Stimulated activated CD8-positive, alpha-beta memory T cell treated with anti-CD3 and anti-CD28 coated beads, Interleukin-7, amount 100 ng/mL, for 24 hours (primary cell): Measurements from ENCODE around the gene ZNF213.
A peak's percentile ranks its signal among the peaks of the same experiment; 100 is the strongest.

Experiments used
- DNase-seq: peaks from one replicate; pipeline ENCODE4 v3.0.0-alpha.2; 2020; ENCODE audit warnings: low read depth

Gene ZNF213

DNA sequence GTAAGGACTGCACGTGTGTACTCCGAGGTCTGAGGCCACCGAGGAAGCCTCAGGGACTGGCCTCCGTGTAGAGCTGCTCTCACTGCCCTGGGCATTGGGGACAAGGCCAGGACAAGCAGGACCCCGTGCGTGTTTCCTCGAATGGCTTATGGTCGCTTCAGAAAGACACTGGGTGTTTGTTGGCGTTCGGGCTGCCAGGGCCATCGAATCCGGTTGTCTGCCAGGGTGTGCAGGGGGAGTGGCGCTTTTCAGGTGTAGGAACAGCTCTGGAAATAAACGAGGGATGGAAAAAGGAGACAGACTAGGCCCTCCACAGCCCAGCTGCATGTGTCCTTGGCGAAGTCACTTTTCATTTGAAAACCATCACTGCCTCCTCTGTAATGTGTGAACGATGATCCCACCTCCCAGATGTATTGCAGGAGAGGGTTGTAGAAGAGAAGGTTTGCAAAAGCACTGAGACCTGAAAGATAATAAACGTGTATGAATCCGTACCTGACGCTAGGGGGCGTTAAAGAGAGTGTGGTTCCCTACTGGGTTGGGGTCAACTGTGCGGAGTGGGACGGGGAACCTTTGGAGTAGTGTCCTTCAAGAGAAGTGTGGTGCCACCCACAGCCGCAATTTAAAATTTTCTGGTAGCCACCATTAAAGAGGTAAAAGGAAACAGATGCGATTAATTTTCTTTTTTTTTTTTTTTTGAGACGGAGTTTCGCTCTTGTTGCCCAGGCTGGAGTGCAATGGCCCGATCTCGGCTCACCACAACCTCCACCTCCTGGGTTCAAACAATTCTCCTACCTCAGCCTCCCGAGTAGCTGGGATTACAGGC lies 33.6 kb upstream of the ZNF213 start:
- DNase-seq: no peak

DNA sequence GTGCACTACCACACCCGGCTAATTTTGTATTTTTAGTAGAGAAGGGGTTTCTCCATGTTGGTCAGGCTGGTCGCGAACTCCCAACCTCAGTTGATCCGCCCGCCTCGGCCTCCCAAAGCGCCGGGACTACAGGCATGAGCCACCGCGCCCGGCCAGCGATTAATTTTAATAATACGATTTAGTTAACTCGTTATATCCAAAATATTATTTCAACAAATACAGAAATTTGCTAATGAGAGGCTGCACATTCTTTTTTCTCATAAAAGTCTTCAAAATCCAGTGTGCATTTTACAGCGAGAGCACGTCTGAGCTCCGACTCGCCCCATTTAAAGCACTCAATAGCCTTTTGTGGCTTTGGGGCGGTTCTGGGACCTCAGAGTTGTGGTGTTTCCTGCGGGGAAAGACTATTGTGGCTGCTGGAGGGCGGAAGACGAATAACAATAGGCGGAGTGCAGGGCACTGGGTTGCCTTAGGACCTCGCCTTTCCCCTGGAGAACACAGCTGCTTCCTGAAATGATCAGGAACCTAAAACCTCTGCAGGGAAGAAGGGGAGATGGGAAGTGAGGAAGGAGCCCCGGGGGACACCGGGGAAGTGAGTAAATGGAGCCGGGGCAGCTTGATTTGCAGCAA lies 32.9 kb upstream of the ZNF213 start:
- no peak for DNase-seq

DNA sequence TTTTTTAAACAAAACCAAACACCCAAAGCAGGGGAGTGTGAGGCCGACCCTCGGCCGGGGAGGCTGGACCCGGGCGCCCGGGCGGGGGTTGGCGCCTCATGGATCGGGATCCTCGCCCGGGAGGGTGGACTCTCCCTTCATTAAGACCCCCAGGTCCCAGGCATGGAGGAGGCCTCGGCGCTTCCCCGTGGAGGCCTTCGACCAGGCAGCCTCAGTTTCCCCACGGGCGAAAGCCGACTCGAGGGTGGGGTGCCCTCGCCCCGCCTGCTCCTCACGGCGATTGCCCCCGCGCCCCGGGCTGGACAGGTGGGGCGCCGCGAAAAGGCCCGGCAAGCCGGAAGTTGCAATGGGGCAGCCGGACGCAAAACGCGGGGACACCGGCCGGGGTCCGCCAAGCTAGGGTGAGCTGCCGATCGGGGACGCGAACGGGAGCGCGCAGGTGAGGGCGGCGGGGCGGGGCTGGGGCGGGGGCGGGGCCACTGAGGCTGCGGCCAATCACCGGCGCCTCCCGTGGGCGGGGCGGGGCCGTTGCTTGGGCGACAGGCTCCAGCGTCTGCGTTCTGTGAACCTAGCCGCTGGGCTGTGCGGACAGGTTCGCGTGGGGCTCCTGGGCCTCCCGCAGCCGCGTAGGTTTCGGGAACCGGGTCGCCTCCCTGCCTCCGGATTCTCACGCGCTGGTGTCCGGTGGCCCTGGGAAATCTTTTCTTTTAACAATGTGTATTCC lies 28.5 kb upstream of the ZNF213 start:
- peak; percentile 79 for DNase-seq

DNA sequence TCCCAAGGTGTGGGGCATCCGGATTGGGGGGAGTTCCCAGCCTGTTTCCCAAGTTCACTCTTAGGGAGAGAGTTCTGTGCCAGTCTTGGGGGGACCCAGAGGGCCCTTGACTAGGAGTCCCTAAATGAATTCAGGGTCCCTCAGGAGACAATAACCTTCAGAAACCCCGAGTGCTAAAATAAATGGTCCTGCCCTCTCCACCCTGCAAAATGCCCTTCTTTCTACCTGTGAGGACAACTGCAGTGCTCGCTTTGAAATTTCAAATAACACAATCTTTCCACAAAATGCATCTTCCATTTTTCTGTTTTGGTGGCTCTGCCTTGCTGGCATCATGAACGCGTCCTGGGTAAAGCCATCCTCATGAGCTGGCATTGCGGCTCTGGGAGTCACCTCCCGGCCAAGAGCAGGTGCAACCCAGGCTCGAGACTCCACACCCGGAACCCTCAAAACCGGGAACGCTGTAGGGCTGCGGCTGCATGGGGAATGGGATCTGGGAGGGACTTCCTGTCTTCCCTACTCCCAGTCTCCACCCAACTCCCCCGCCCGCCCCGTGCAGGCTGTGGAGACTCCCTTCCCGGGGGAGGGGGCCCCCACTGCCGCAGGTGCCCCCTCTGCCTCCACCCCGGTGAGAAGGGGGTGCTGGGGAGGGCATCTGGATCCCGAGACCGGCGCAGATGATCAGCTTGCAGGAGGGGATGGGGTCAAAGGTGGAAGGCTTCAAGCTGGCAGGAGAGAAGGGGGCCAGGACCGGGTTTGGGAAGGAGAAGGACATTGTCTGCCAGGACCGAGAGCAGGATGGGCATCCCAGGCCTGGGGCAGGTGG lies 22.6 kb upstream of the ZNF213 start, which contains the start of gene ZNF205:
Gene ZNF205, plus strand, starts transcription at position 529 of the 823 bp plus-strand sequence. CDS start 845 bp downstream, outside the sequence.
- DNase-seq: no peak

DNA sequence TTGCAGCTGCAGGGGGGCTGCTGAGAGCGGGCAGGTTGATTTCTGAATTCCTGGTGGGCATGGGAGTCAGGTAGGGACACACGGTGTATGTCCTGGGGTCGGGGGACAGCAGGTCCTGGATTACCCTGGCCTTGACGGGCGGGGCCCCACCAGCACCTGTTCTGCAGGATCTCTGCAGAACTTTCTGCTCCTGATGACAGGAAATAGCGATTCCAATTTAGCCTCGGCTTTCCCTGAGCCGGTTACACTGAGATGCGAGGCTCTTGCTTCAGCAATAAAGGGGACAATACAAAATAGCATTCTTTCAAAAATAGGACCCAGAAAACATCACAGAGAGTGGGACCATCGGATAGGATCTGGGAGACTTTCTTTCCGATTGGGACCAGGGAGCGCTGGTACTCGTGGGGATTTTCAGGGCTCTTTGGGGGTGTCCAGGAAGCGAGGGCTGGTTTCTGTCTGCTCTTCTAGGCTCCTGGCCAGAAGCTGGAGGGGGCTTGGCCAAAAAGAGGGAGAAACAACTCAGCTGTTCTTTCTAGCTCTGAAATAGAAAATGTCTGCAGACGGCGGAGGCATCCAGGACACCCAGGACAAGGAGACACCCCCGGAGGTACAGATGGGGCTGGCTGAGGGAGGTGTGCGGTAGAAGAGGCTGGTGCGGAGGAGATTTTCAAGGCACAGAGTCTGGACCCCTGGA lies 21.8 kb upstream of the ZNF213 start:
- DNase-seq: no peak

DNA sequence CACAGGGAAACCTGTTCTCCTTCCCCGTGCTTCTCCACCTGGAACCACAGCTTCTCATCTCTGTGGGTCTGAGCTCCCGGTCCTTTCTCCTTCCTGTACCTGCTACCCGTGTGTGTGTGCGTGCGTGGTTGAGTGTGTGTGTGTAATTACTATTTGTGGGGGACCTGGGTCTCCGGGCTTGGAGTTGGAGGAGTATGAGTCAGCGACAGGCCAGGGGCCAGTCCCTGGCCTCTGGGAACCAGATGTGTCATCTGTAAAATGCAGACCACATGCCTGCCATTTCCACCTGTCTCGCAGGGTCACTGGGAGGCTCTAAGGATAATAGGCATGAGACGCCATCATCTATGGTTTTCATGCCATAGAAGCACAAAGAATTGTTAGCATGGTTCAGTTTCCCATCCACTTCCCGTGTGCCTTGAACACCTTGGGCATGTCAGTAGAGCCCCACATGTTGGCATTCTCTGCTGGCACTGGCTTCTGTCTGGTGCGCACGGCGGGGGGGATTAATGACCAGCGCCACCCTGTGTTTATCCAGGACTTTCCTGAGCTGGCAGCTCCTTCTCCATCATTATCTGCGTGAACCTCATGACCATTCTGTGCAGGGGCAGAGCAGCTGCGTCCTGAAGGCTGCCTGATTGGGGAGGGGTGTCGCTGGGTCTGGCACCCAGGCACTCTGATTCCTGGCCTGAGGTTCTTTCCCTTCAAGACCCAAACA lies 20.9 kb upstream of the ZNF213 start:
- no peak for DNase-seq

DNA sequence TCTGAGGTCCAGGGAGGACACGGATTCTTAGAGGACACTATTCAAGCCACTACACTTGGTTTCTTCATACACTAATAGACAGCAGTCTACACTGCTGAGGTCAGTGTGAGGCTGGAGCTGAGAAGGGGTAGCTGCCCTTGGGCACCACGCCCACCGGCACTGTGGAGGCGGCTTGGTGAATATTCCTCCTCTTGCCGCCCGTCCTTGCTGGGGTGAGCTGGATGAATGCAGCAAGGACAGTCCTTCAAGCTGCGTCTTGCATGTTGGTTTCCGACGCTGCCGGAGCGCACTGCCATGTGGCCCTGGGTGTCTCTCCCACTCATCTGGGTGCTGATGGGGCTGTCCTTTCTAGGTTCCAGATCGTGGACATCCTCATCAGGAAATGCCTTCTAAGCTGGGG lies 19.8 kb upstream of the ZNF213 start:
- DNase-seq: no peak

DNA sequence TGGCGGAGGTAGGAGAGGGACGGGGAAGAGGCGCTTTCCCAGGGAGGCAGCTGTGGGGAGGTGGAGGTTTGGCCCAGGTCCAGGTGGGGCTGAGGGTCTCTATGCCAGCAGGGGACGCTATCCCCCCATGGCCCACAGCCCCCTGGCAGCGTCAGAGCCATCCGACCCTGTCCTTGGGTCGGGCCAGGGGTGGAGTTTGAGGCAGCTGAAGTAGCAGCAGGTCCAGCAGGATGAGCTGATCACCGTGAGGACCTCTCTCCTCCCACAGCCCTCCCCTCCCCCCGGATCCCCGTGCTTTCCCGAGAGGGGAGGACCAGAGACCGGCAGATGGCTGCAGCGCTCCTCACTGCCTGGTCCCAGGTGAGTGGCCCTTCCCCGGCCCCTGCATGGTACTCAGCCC lies 19.3 kb upstream of the ZNF213 start:
- DNase-seq: no peak

DNA sequence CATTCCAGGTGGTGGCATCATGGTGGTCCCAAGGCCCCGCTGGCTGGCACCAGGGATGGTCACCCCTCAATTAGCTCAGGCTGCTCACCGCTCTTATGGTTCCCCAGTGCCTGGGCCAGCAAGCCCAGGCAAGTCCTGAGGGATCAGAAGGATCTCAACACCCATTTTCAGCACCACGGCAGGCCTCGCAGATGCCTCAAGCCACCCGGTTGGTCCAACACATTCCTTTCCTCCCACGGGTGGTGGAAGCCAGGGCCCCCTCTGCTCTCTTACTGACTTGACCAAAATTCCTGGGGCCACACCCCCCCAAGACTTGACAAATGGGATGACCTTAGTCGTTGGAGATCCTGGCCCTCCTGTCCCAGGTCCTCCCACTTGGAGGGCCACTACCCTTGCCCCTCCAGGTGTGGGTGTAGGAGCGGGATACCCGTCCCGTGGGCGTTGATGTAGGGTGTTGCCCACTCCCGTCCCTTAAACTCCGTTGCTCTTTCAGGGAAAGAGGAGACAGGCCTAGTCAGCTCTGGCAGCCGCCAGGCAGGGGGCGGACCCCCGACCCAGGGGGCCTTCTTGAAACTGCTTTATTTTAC lies 16.5 kb upstream of the ZNF213 start:
- no peak for DNase-seq

DNA sequence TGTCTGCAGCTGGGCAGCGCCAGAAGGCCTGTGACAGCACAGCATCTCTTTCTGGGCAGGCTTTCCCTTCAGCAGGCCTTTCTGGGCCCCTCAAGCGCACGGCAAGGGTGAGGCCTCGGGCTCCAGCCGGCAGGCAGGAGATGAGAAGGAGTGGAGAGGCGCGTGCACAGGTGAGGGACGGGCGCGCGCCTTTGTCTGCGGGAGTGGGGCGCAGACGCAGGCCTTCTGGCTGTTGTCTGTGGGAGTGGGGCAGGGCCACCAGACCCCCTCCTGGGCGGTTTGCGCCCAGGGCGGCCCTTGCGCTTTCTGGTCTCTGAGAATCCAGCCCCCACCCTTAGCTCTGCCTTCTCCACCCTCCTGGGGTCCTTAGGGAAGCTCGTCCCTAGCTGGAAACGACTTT lies 16.0 kb upstream of the ZNF213 start:
- DNase-seq: no peak

DNA sequence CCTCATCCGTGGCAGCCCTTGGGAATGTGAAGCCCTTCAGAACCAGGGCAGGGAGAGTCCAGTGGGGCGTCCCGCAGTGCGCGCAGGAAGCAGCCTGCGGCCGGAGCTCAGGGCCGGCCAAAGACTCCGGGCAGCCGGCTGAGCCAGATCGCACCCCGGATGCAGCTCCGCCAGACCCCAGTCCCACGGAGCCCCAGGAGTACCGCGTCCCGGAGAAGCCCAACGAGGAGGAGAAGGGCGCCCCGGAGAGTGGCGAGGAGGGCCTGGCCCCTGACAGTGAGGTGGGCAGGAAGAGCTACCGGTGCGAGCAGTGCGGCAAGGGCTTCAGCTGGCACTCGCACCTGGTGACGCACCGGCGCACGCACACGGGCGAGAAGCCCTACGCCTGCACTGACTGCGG lies 15.5 kb upstream of the ZNF213 start:
- DNase-seq: no peak

DNA sequence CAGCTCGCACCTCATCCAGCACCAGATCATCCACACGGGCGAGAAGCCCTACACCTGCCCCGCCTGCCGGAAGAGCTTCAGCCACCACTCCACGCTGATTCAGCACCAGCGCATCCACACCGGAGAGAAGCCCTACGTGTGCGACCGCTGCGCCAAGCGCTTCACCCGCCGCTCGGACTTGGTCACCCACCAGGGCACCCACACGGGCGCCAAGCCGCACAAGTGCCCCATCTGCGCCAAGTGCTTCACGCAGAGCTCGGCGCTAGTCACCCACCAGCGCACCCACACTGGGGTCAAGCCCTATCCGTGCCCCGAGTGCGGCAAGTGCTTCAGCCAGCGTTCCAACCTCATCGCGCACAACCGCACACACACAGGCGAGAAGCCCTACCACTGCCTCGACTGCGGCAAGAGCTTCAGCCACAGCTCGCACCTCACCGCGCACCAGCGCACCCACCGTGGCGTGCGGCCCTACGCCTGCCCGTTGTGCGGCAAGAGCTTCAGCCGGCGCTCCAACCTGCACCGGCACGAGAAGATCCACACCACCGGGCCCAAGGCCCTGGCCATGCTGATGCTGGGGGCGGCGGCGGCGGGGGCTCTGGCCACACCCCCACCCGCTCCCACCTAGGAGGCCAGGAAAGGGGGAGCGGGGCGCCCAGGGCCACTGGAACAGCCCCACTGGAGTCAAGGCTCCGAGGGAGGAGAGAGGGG lies 15.0 kb upstream of the ZNF213 start:
- no peak for DNase-seq

DNA sequence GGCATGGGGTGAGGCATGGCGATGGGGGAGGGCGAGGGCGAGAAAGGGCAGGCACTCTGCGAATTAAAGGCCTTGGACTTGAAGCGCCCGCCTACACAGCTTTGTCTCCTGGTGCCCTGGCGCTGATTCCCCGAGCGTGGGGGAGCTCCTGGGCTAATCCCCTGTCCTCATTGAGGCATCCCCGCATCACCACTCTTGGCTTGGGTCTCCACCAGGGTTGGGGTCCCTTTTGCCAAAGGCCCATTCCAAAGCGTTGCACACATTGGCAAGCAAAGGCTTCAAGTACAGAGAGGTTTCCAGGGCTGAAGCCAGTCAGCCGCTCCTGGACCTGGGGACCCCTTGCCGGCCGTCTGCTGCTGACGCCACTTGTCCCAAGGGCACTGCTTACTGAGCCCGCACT lies 14.4 kb upstream of the ZNF213 start:
- DNase-seq: no peak

DNA sequence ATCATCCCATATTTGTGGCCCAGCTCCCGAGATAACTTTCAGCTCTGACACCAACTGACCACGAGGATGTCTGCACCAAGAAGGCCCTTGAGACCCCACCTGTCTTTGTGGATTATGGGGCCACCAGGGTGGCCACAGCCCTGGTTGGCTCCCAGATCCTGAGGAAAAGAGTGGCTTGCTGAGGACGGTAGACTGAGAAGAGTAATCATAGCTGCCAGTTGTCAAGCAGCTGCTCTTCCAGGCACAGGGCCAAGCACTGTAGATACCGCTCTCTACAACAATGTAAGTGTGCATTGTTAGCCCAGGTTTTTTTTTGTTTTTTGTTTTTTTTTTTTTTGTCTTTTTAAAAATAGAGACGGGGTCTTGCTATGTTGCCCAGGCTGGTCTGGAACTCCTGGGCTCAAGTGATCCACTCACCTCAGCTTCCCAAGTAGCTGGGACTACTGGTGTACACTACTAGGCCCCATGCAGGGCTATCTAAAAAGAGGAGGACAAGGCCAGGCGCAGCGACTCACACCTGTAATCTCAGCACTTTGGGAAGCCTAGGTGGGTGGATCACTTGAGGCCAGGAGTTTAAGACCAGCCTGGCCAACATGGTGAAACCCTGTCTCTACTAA lies 12.9 kb upstream of the ZNF213 start:
- DNase-seq: no peak

DNA sequence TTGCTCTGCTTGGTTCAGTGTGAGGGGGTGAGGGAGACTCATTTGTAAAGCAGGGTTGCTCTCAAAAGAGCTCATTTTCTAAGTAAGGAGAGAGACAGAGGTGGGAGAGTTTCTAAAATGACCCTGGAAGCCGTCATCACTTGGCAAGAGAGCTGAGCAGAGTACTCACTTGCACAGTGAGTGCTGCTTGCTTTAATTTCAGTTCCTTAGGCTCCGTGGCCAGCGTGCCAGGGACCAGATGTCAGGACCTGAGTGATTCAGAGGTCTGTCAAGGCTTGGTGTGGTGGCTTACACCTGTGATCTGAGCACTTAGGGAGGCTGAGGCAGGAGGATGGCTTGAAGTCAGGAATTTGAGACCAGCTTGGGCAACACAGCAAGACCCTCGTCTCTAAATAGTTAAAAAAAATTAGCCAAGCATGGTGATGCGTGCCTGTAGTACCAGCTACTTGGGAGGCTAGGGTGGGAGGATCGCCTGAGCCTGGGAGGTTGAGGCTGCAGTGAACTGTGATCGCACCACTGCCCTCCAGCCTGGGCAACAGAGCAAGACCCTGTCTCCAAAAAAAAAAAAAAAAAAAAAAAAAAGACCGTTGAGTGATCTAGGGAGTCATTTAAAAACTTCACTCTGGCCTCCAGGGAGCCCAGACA lies 11.8 kb upstream of the ZNF213 start:
- no peak for DNase-seq

DNA sequence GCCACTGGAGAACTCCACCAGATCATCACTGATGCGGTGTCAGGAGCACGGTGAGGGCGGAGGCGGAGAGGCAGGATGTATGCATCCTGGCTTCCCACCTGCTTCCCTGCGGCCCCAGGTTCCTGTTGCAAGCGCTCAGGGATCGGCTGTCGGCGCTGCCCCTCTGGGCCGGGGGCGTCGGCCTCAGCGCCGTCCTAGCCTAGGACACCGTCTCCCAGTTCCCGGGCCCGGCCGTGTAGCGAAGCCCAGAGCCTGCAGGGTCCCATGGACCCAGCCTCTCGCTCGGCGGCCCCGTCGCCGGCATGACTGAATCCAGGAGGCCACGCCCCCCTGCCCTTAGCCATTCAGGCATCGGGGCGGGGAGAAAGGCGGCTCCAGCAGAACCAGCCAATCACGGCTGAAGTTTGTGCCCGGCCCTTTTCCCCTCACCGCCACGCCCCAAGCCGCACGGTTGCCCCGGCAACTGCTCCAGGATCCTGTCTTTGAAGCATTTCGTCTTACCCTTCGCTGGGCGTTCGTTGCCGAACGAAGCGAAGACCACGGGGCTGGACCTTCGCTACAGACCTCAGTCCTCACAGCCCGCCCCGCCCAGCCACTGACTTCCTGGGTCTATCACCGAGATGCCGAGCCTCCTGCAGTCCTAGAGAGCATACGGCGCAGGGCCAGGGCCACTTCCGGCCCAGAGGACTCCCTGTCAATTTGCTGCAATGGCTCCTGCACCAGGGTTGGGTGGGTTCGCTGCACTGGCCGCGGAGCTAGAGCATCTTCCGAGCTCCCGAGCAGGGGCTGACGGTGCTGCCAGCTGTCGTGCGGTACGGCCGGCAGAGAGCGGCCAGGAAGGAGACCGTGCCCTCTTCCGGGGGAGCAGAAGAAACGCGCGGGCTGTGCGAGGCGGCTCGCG lies 10.6 kb upstream of the ZNF213 start:
- peak; percentile 96 for DNase-seq

DNA sequence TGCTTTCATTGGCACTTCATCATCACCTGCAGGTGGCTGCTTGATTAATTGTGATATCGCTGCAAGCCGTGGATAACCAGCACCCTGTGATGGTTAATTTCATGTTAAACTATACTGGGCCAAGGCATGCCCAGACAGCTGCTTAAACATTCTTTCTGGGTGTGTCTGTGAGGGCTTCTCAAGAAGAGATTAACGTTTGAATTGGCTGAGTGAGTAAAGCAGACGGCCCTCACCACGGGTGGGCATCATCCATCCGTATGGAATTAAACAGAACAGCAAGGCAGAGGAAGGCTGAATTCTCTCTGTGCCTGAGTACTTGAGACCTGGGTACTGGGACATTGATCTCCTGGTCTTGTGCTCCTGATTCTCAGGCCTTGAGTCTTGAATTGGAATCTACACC lies 7.1 kb upstream of the ZNF213 start:
- DNase-seq: no peak
